ENCODE measurements around the gene MIA2. TPM values are rescaled to one million over a fixed set of nuclear protein-coding genes. Genes with fewer than 3 reads are reported as not detected.
A peak's percentile ranks its signal among the peaks of the same experiment; 100 is the strongest.

The MIA2 gene
- polyA plus RNA-seq, 4 donors: 74.1 to 92.8 (median 81.3) TPM

DNA sequence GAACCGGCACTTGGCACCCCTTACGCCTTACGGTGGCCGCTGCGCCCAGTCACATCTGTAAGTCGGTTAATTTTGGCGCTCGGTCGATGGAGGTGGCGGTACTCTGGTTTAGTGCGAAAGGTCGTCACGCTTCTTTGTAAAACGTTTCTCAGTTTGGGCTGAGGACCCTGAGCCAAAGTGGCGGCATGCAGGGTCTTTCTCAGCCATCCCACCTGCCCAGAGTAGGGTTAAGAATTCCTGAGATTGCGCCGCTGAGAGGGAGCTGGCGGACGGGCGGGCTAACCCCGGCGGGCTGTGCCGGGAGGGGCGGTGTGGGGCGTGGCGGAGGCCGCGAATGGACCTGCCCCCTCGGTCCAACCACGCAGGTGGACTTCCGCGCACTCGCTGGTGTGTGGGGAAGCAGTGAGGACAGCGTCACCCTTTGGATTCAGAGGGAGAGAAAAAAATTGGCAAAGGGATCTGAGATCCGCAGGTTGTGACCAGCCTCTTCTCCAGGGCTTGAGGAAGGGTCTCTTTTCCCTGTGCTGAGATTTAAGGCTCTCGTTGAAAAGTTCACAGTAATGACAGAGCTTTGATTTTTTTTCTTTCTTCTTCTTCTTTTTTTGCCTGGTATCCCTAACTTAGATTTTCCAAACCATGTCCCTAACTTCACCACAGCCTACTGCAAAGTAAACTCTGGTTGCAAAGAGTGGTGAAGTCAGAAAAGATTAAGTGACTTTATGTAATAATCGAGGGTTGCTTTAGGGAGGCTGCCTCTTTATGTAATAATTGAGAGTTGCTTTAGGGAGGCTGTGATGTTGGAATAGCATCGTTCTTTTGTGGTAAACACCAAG, 199.1 kb downstream of the MIA2 start:
- peak; percentile 65 to 82 (median 74) for DNase-seq (ENCODE audit: low read depth in 4 of 4, low spot score in 3 of 4)

DNA sequence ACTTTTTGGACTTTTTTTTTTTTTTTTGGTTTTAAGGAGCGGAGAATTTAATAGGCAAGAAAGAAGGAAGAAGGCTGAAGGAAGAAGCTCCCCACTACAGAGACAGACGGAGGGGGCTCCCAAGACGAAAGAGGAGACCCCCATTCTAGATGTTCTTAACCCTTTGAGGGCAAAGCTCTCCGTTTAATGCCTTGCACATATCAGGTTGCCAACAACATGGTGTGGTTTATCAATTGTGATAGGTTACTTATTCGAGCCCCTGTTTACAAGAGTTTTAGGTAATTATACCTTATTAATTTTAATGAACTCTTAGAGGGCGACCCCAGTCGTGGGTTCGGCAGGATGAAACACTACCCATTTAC, 199.7 kb downstream of the MIA2 start:
- DNase-seq (ENCODE audit: low read depth in 4 of 4, low spot score in 3 of 4): peak in 1 of 4 donors; percentile 7

DNA sequence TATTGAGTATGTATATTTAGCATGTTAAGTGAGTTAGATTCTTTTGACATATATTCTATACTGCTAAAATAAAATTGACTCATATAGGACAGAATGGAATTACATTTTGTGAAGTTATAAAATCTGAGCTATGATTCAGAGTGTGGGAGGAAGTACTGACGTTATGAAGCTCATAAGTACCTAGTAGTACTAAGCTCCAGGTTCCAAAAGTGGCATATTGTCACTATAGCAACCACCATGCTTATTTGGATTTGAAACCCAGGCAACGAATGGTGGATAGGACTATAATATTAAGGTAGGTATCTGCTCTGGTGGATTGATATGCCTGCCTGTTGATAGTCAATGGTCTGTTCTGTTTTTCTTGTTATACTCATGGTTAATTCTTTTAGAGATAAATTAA, 200.7 kb downstream of the MIA2 start:
- no peak for DNase-seq (ENCODE audit: low read depth in 4 of 4, low spot score in 3 of 4)

DNA sequence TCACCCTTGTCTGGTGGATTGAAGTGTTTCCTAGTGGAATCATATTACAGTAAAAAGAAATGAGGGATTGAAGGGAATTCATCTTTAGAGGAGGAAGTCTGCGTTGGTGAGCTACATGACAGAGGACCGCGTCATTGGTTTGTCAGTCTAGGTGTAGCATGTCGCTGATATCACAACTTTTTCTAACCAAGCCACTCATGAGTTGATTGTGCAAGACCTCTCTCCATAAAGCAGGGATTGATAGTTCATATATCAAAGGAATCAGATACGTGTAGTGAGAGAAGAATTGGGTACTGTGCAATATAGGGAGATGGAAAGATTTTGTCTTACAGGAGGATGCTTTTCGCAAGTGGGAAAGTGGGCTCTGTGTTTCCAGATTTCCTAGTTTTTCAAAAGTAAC, 201.5 kb downstream of the MIA2 start:
- no peak for DNase-seq (ENCODE audit: low read depth in 4 of 4, low spot score in 3 of 4)

Other genes with a start within 250 kb of the MIA2 start
- 10 to 100 TPM; 60.3 to 68.4 (median 65.0) TPM for gene SEC23A, start 130.7 kb upstream of the MIA2 start, polyA plus RNA-seq (ENCODE audit: insufficient read length in 4 of 4)
- 10 to 100 TPM; 22.0 to 27.3 (median 26.1) TPM for gene GEMIN2, start 119.6 kb upstream of the MIA2 start, polyA plus RNA-seq (ENCODE audit: insufficient read length in 4 of 4)
- 10 to 100 TPM; 26.7 to 39.0 (median 34.2) TPM for gene TRAPPC6B, start 63.6 kb upstream of the MIA2 start, polyA plus RNA-seq (ENCODE audit: insufficient read length in 4 of 4)
- 100 to 1,000 TPM; 159 to 202 (median 185) TPM for gene PNN, start 58.7 kb upstream of the MIA2 start, polyA plus RNA-seq (ENCODE audit: insufficient read length in 4 of 4)
- gene FBXO33, start 198.5 kb downstream of the MIA2 start, polyA plus RNA-seq (ENCODE audit: insufficient read length in 4 of 4): 10 to 100 TPM; 10.6 to 14.1 (median 13.6) TPM